A549 (cell line): ENCODE measurements around the gene GCAT. TPM values are rescaled to one million over a fixed set of nuclear protein-coding genes. Genes with fewer than 3 reads are reported as not detected.

Experiments
- ATAC-seq, 2 experiments: fragments of 200-7000 bp in 1 of 2; fragments of >200 bp in 1 of 2; cut with Nextera tagmentation in 1 of 2; cut with Tn5 transposase in 1 of 2; 3 replicates each; pipeline versions ENCODE4 v1.8.0 to v1.9.1; 2018 to 2020; ENCODE audit warnings: mild to moderate bottlenecking in 1 of 2, moderate library complexity in 1 of 2
- CTCF ChIA-PET: fragments of 300-600 bp; sonication (Branson Sonifier 250); formaldehyde crosslinking; extraction: SDS; loops from one replicate; lab custom pipeline; 2021; ENCODE audit warnings: antibody characterized with exemption, inconsistent platforms; lab: Yijun Ruan, JAX
- POLR2A ChIA-PET: fragments of 350-600 bp; formaldehyde crosslinking; extraction: SDS; loops from one replicate; lab custom pipeline; 2021; ENCODE audit warnings: antibody characterized with exemption, inconsistent platforms; lab: Yijun Ruan, JAX
- DNase-seq, 2 experiments: peaks; one replicate each; pipeline versions ENCODE4 v3.0.0 to v3.0.0-alpha.2; 2011 to 2016; ENCODE audit warnings: low read depth in 1 of 2, low spot score in 1 of 2
- FAIRE-seq: peaks from 2 replicates; lab custom pipeline; 2011; peaks lifted over from hg19 to GRCh38; lab: Jason Lieb, UNC
- H3K27ac ChIP-seq, 2 experiments: fragments of >200 bp; sonication (Bioruptor Twin); formaldehyde crosslinking; 3 replicates each; pipeline ENCODE4 v1.5.1; 2016 to 2017
- H3K4me1 ChIP-seq: fragments of >200 bp; sonication (Bioruptor Twin); formaldehyde crosslinking; 3 replicates; pipeline ENCODE4 v1.6.1; 2016
- H3K4me2 ChIP-seq: fragments of >200 bp; sonication (Bioruptor Twin); formaldehyde crosslinking; 3 replicates; pipeline ENCODE4 v1.6.1; 2016
- H3K4me3 ChIP-seq: fragments of >200 bp; sonication (Bioruptor Twin); formaldehyde crosslinking; 3 replicates; pipeline ENCODE4 v1.5.1; 2016
- H3K9me3 ChIP-seq: fragments of >200 bp; sonication (Bioruptor Twin); formaldehyde crosslinking; 3 replicates; pipeline ENCODE4 v1.6.1; 2016
- CBX8 ChIP-seq: fragments of 200-600 bp; sonication (generic); IDR thresholded peaks from 2 replicates; pipeline ENCODE4 v1.6.1; 2016
- CEBPB ChIP-seq, 2 experiments: fragments of >200 bp in 1 of 2; sonication (Bioruptor Twin) in 1 of 2; formaldehyde crosslinking in 1 of 2; IDR thresholded peaks; 2 replicates each; pipeline ENCODE4 v1.6.1; 2012 to 2016
- EHF ChIP-seq: fragments of 250-450 bp; sonication (Bioruptor Pico); IDR thresholded peaks from 2 replicates; pipeline ENCODE4 v1.5.0; 2020; ENCODE audit warnings: mild to moderate bottlenecking
- EHMT2 ChIP-seq: fragments of 200-600 bp; sonication (generic); IDR thresholded peaks from 2 replicates; pipeline ENCODE4 v1.6.1; 2016; ENCODE audit warnings: antibody characterized with exemption, low read depth, mild to moderate bottlenecking, moderate library complexity
- ESRRA ChIP-seq: fragments of 150-350 bp; IDR thresholded peaks from 2 replicates; pipeline ENCODE4 v1.6.1; 2014; ENCODE audit warnings: mild to moderate bottlenecking, low read length, borderline replicate concordance
- FOSL2 ChIP-seq, 2 experiments: fragments of 450-650 bp in 1 of 2; fragments of >200 bp in 1 of 2; sonication (Bioruptor Twin) in 1 of 2; formaldehyde crosslinking; IDR thresholded peaks; 2 replicates each; pipeline versions ENCODE4 v1.5.0 to v1.6.1; 2016 to 2020; ENCODE audit warnings: mild to moderate bottlenecking in 1 of 2, moderate library complexity in 1 of 2
- FOXS1 ChIP-seq: fragments of 250-450 bp; sonication (Bioruptor Pico); IDR thresholded peaks from 2 replicates; pipeline ENCODE4 v1.5.0; 2020; ENCODE audit warnings: mild to moderate bottlenecking, moderate library complexity
- GATA3 ChIP-seq: IDR thresholded peaks from 2 replicates; pipeline ENCODE4 v1.6.1; 2012; ENCODE audit warnings: borderline replicate concordance
- HES2 ChIP-seq: fragments of >200 bp; sonication (Bioruptor Twin); formaldehyde crosslinking; IDR thresholded peaks from 2 replicates; pipeline ENCODE4 v1.6.1; 2016
- JUN ChIP-seq, 2 experiments: fragments of >200 bp; sonication (Bioruptor Twin); formaldehyde crosslinking; IDR thresholded peaks; 2 replicates in 1 of 2; 3 replicates in 1 of 2; pipeline ENCODE4 v1.6.1; 2016 to 2017
- JUNB ChIP-seq: fragments of >200 bp; sonication (Bioruptor Twin); formaldehyde crosslinking; IDR thresholded peaks from 2 replicates; pipeline ENCODE4 v1.6.1; 2016
- MAFK ChIP-seq: fragments of 450-650 bp; IDR thresholded peaks from 2 replicates; pipeline ENCODE4 v1.6.1; 2014; ENCODE audit not compliant: partially characterized antibody
- NFE2L2 ChIP-seq: fragments of 150-350 bp; conservative IDR thresholded peaks from 2 replicates; pipeline ENCODE4 v1.6.1; 2014; ENCODE audit warnings: low read length
- RARB ChIP-seq: fragments of 250-450 bp; sonication (Bioruptor Pico); IDR thresholded peaks from 2 replicates; pipeline ENCODE4 v1.8.0; 2021; ENCODE audit warnings: mild to moderate bottlenecking, moderate library complexity
- SMC3 ChIP-seq: fragments of >200 bp; sonication (Bioruptor Twin); formaldehyde crosslinking; IDR thresholded peaks from 3 replicates; pipeline ENCODE4 v1.6.1; 2018; ENCODE audit warnings: inconsistent platforms
- SREBF2 ChIP-seq: fragments of 450-650 bp; IDR thresholded peaks from 2 replicates; pipeline ENCODE4 v1.6.1; 2014; ENCODE audit warnings: mild to moderate bottlenecking, moderate library complexity
- TFCP2L1 ChIP-seq: fragments of 250-450 bp; sonication (Bioruptor Pico); IDR thresholded peaks from 2 replicates; pipeline ENCODE4 v1.5.0; 2021; ENCODE audit warnings: mild to moderate bottlenecking
- TP53 ChIP-seq: fragments of 250-450 bp; sonication (Bioruptor Pico); IDR thresholded peaks from 2 replicates; pipeline ENCODE4 v1.5.0; 2021; ENCODE audit warnings: mild to moderate bottlenecking, moderate library complexity
- USF2 ChIP-seq: fragments of 450-650 bp; IDR thresholded peaks from 2 replicates; pipeline ENCODE4 v1.6.1; 2014; ENCODE audit warnings: antibody characterized with exemption
- ZC3H11A ChIP-seq: fragments of 450-650 bp; IDR thresholded peaks from 2 replicates; pipeline ENCODE4 v1.6.1; 2014; ENCODE audit warnings: antibody characterized with exemption, mild to moderate bottlenecking
- ZFP36 ChIP-seq: fragments of 450-650 bp; IDR thresholded peaks from 2 replicates; pipeline ENCODE4 v1.6.1; 2014; ENCODE audit warnings: borderline replicate concordance; ENCODE audit not compliant: partially characterized antibody
- ZNF302 ChIP-seq: fragments of 250-450 bp; sonication (Bioruptor Pico); IDR thresholded peaks from 2 replicates; pipeline ENCODE4 v1.9.0; 2021; ENCODE audit warnings: inconsistent platforms, mild to moderate bottlenecking, moderate library complexity
- WGBS: methylation state at CpG from one replicate; pipeline ENCODE4 v1.1.6; 2017; ENCODE audit errors: missing lambda C conversion rate; 5-methylcytosine and 5-hydroxymethylcytosine counted together
- polyA plus RNA-seq, 4 experiments: library from polyadenylated mRNA; depleted of rRNA in 3 of 4; stranded (reverse); fragments of >200 nt; fragmentation: RNase III in 1 of 4; extraction: RNeasy Plus Mini Kit Qiagen cat#74134 plus additional on column Dnase treatment in 1 of 4; gene quantifications; 2 replicates in 3 of 4; 3 replicates in 1 of 4; pipeline ENCODE4 v1.2.3, GENCODE V29; 2011 to 2017
- TF ChIP-seq, protein P1 (sequence below): IDR thresholded peaks from 2 replicates; pipeline ENCODE4 v1.6.1; 2012; ENCODE audit warnings: low read depth, borderline replicate concordance
- TF ChIP-seq, protein P2 (sequence below): fragments of 200-600 bp; sonication (generic); IDR thresholded peaks from 2 replicates; pipeline ENCODE4 v1.6.1; 2016; ENCODE audit warnings: antibody characterized with exemption, mild to moderate bottlenecking, moderate library complexity
- TF ChIP-seq, protein P3 (sequence below): IDR thresholded peaks from 2 replicates; pipeline ENCODE4 v1.6.1; 2012

The GCAT gene
- polyA plus RNA-seq, 2 of the 4 experiments (the other 2 are of a cell fraction), result 1.2 to 2.1 TPM

GRCh38 chr22:37855462-37855861 is 47.7 kb downstream of the GCAT start:
- DNase-seq (no peak), FAIRE-seq (no peak), ATAC-seq (no peak)
- TF ChIP-seq USF2 (no peak), TP53 (CRISPR knock-in tag) (no peak), HES2 (no peak), FOXS1 (CRISPR knock-in tag) (no peak), ZNF302 (CRISPR knock-in tag) (no peak), SMC3 (no peak), SREBF2 (no peak), ZFP36 (no peak), RARB (no peak), NFE2L2 (no peak), EHF (CRISPR knock-in tag) (no peak), JUNB (no peak), CEBPB (IDR thresholded peaks at IDR 0.05) (no peak)
- Histone ChIP-seq H3K4me1 (peaks cover 7% of the 10 kb centered on the region; the same call in 2 of the 3 replicates), H3K4me3 (no peak overlapping the region), H3K27ac (no peak overlapping the region), H3K9me3 (no peaks in the 10 kb centered on the region), H3K4me2 (no peak overlapping the region)
- POLR2A ChIA-PET, result interaction anchor here (1.2 kb wide), 1 partner anchor 11 kb away, joined by 4 read pairs; the partner anchor contains the start of gene ANKRD54
- CTCF ChIA-PET, result interaction anchor here (0.8 to 2.5 kb wide), 3 partner anchors 8 to 38 kb away, joined by 3 to 16 read pairs (median 8); no protein-coding TSS in a partner anchor
- WGBS, result 88% methylated on average over 2 of the region's 2 CpGs

GRCh38 chr22:37860796-37861421 is 53.2 kb downstream of the GCAT start:
- ATAC-seq (no peak), FAIRE-seq (no peak), DNase-seq (no peak)
- 68% methylated on average over 6 of the region's 7 CpGs for WGBS
- H3K27ac ChIP-seq, result no peak overlapping the region
- ChIA-PET POLR2A (interaction anchor here (0.7 kb wide), 1 partner anchor 17 kb away, joined by 6 read pairs; the partner anchor contains the start of gene ANKRD54), CTCF (interaction anchor here (0.6 to 9.1 kb wide), 2 partner anchors 11 to 43 kb away, joined by 3 to 112 read pairs; no protein-coding TSS in a partner anchor)
- no peak for TF ChIP-seq ESRRA
- TF ChIP-seq, protein P1, sequence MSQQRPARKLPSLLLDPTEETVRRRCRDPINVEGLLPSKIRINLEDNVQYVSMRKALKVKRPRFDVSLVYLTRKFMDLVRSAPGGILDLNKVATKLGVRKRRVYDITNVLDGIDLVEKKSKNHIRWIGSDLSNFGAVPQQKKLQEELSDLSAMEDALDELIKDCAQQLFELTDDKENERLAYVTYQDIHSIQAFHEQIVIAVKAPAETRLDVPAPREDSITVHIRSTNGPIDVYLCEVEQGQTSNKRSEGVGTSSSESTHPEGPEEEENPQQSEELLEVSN, result no peak
- H3K4me3 ChIP-seq, result no peak overlapping the region
- no peaks in the 10 kb centered on the region for H3K9me3 ChIP-seq
- no peak overlapping the region for H3K4me2 ChIP-seq
- no peaks in the 10 kb centered on the region for H3K4me1 ChIP-seq

DNA sequence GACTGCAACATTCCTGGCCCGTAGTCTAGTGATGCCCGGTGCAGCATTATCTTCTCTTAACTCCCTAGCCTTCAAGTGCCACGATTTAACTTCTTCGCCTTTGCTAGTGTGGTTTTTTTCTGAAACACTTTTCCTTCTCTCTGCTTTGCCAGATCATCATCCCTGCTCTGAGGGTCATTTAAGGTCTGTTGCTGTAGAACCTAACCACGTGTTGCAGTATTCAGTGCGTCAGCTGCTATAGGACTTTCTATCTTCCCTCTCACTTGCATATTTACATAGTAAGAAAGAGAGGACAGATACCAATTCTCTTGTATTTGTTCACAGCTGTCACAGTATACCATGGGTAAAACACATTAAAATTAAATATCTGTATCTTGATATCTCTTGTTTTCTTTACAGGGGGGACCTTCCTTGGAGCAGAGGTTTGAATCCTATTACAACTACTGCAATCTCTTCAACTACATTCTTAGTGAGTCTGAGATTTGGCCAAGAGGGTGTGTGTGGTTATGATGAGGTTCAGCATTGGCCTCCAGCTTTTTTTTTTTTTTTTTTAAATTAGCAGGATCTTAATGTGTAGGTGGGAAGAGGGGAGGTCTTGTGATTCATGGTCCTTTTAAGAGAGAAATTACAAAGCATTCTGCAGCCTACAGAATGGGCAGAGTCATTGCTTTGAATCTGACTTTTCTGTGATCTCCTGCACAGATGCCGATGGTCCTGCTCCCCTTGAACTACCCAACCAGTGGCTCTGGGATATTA is 55.0 kb downstream of the GCAT start:
- H3K4me2 ChIP-seq, result no peak overlapping the region
- no peak overlapping the region for H3K4me3 ChIP-seq
- peak; percentile 23 to 24; a peak in 3 of 6 replicates for ATAC-seq
- CTCF ChIA-PET, result interaction anchor here (0.6 to 9.1 kb wide), 32 partner anchors 8 to 334 kb away, joined by 3 to 112 read pairs (median 6); partner anchors contain the start of genes ANKRD54, GALR3, GCAT and MICALL1
- no peaks in the 10 kb centered on the region for H3K9me3 ChIP-seq
- no peak for TF ChIP-seq GATA3
- TF ChIP-seq CBX8, result no peak
- TF ChIP-seq SMC3, result no peak
- no peak for TF ChIP-seq JUN (IDR thresholded peaks at IDR 0.05)
- TF ChIP-seq FOSL2 (IDR thresholded peaks at IDR 0.05), result no peak
- TF ChIP-seq FOSL2 (CRISPR knock-in tag; IDR thresholded peaks at IDR 0.05), result no peak
- TF ChIP-seq, protein P2, sequence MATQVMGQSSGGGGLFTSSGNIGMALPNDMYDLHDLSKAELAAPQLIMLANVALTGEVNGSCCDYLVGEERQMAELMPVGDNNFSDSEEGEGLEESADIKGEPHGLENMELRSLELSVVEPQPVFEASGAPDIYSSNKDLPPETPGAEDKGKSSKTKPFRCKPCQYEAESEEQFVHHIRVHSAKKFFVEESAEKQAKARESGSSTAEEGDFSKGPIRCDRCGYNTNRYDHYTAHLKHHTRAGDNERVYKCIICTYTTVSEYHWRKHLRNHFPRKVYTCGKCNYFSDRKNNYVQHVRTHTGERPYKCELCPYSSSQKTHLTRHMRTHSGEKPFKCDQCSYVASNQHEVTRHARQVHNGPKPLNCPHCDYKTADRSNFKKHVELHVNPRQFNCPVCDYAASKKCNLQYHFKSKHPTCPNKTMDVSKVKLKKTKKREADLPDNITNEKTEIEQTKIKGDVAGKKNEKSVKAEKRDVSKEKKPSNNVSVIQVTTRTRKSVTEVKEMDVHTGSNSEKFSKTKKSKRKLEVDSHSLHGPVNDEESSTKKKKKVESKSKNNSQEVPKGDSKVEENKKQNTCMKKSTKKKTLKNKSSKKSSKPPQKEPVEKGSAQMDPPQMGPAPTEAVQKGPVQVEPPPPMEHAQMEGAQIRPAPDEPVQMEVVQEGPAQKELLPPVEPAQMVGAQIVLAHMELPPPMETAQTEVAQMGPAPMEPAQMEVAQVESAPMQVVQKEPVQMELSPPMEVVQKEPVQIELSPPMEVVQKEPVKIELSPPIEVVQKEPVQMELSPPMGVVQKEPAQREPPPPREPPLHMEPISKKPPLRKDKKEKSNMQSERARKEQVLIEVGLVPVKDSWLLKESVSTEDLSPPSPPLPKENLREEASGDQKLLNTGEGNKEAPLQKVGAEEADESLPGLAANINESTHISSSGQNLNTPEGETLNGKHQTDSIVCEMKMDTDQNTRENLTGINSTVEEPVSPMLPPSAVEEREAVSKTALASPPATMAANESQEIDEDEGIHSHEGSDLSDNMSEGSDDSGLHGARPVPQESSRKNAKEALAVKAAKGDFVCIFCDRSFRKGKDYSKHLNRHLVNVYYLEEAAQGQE, result no peak
- no peak for TF ChIP-seq TFCP2L1 (CRISPR knock-in tag)
- TF ChIP-seq EHMT2, result no peak
- TF ChIP-seq ZC3H11A, result no peak
- no peak for TF ChIP-seq EHF (CRISPR knock-in tag)
- TF ChIP-seq FOXS1 (CRISPR knock-in tag), result no peak
- TF ChIP-seq ZFP36, result no peak
- TF ChIP-seq, protein P3, sequence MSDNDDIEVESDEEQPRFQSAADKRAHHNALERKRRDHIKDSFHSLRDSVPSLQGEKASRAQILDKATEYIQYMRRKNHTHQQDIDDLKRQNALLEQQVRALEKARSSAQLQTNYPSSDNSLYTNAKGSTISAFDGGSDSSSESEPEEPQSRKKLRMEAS, result no peak
- TF ChIP-seq MAFK, result no peak
- POLR2A ChIA-PET, result interaction anchor here (1.1 kb wide), 1 partner anchor 55 kb away, joined by 3 read pairs; the partner anchor contains the start of gene GCAT
- no peak for FAIRE-seq
- H3K4me1 ChIP-seq, result no peaks in the 10 kb centered on the region
- 81% methylated on average over 7 of the region's 7 CpGs for WGBS
- DNase-seq, result no peak
- H3K27ac ChIP-seq, result no peak overlapping the region
